ENCODE data around the gene APBB1IP. TPM values are rescaled to one million over a fixed set of nuclear protein-coding genes. Genes with fewer than 3 reads are reported as not detected.
"Not testable (repeated sequence)": the region's sequence is repeated elsewhere in the genome, so short reads cannot be mapped to it uniquely, and the experiment has no call there.

APBB1IP gene
- total RNA-seq, 1 donor from 2014 or later = 3.3 TPM

DNA sequence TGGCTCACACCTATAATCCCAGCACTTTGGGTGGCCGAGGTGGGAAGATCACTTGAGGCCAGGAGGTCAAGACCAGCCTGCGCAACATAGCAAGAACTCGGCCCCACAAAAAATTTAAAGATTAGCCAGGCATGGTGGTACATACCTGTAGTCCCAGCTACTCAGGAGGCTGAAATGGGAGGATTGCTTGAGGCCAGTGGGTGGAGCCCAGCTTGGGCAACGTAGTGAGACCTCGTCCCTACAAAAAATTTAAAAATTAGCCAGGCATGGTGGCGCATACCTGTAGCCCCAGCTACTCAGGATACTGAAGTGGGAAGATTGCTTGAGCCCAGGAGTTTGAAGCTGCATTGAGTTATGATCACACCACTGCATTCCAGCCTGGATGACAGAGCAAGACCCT lies 28.4 kb downstream of the APBB1IP start:
- ATAC-seq (ENCODE audit: poor library complexity); intact Hi-C loops (cut with DNase I): not testable (repeated sequence)

DNA sequence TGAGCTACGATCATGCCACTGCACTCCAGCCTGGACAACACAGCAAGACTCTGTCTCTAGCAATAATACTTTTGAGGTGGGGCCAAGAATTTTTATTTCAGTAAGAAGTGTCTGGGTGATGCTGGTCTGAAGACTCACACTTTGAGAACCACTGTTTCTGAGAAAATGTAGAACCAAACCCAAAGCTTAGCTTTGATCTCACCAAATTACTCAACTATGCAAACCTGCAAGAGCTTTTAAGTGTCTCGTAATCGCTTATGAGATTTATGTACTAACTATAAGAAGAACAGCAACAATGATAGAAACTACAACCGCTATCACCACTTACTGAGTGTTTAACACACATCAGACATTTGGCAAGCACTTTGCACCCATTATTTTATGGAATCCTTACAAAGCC lies 29.5 kb downstream of the APBB1IP start:
- ATAC-seq (ENCODE audit: poor library complexity) (no peak), DNase-seq (no peak)
- intact Hi-C loops (cut with DNase I) = no loop called here

More for the DNA sequence above, 28.4 kb downstream of the APBB1IP start:
- not testable (repeated sequence) for DNase-seq

DNA sequence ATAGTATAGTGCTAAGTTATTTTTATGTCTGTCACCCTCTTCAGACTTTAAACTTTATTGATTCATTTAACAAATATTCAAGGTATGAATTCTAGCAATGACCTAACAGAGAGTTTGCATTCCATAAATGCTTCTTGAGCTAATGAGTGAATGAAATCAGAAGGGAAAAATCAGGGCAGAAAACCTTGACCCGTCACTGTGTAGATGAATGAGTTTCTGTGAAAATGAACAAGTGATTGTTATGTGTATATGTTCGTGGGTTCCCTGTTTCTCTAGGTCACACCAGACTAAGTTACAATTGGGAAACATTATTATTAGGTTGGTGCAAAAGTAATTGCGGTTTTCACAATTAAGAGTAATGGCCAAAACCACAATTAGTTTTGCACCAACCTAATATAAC lies 30.1 kb downstream of the APBB1IP start:
- DNase-seq = no peak
- ATAC-seq (ENCODE audit: poor library complexity) = no peak
- intact Hi-C loops (cut with DNase I) = no loop called here

- intact Hi-C loops (cut with DNase I) = no loop called here
- DNase-seq (no peak), ATAC-seq (ENCODE audit: poor library complexity) (no peak)
Observed at GRCh38 chr10:26468700-26469099, 30.6 kb downstream of the APBB1IP start.

DNA sequence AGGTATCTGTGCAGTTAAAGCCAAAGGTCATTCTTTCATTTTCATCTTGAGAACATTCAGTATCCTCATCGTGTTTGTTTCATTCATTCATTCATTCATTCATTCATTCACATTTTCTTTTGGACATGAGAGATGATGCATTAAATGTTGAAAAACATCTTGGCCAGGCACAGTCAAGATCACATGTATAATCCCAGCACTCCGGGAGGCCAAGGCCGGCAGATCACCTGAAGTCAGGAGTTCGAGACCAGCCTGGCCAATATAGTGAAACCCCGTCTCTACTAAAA lies 34.3 kb downstream of the APBB1IP start:
- no peak for DNase-seq
- intact Hi-C loops (cut with DNase I) = no loop called here
- ATAC-seq (ENCODE audit: poor library complexity) = no peak

DNA sequence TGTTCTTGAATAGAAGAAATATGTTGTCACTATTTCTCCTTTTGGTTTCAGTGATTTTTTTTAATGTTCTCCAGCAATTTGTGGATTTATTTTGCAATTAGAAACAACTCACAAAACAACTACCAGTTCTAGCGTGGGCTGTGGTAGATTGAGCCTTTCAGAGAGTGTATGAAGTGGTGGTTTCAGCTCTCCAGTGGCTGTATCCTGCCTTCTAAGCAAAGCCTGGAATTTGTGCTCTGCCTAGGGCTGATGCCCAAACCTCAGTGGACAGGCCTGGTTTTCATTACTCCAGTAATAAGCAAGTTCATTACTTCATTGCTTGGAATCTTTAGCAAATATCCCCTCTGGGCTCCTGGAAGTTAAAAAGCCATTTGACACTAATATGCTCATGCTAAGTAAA lies 35.9 kb downstream of the APBB1IP start:
- ATAC-seq (ENCODE audit: poor library complexity) (peak; percentile 61), DNase-seq (no peak)
- intact Hi-C loops (cut with DNase I) = no loop called here

DNA sequence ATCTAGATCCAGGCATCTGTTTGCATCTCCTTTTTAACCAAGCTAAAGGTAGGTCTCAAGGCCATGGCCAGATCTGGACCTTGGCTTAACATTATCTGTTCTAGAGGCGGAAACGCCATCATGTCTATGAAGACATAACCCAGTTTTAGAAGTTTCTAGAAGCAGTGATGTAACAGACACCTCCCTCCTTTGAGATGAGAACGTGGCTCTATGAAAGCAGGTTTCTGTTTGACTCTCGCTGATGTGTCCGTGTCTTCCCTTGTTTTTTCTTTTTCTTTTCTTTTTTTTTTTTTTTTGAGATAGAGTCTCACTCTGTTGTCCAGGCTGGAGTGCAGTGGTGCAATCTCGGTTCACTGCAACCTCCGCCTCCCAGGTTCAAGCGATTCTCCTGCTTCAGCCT lies 36.7 kb downstream of the APBB1IP start:
- intact Hi-C loops (cut with DNase I); DNase-seq; ATAC-seq (ENCODE audit: poor library complexity): not testable (repeated sequence)

GRCh38 chr10:26475386-26475785 lies 37.2 kb downstream of the APBB1IP start:
- intact Hi-C loops (cut with DNase I) = no loop called here
- DNase-seq (no peak), ATAC-seq (ENCODE audit: poor library complexity) (no peak)

GRCh38 chr10:26477501-26477900 lies 39.4 kb downstream of the APBB1IP start:
- intact Hi-C loops (cut with DNase I) = no loop called here
- DNase-seq (no peak), ATAC-seq (ENCODE audit: poor library complexity) (no peak)

DNA sequence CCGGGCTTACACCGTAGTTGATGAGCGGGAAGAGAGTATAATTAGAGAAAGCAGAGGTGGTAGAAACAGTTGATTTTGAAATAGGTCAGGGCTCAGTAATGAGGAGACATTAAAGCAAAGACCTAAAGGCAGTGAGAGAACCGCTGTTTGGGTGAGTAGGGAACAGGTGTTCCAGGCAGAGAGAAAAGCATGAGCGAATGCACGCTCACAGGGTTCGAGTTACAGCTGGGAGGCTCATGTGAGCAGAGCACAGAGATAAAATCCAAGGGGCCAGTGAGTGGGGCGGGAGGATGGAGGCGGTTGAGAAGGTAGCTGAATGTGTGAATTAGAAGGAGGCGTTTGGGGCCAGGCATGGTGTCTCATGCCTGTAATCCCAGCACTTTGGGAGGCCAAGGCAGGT lies 39.9 kb downstream of the APBB1IP start:
- no peak for ATAC-seq (ENCODE audit: poor library complexity)
- DNase-seq = no peak
- intact Hi-C loops (cut with DNase I) = no loop called here

GRCh38 chr10:26479766-26480492 lies 41.8 kb downstream of the APBB1IP start:
- ATAC-seq (ENCODE audit: poor library complexity) (no peak), DNase-seq (no peak)
- intact Hi-C loops (cut with DNase I) = no loop called here

- no peak for DNase-seq
- no peak for ATAC-seq (ENCODE audit: poor library complexity)
- intact Hi-C loops (cut with DNase I) = no loop called here
Observed at GRCh38 chr10:26481315-26481692, 43.2 kb downstream of the APBB1IP start.

DNA sequence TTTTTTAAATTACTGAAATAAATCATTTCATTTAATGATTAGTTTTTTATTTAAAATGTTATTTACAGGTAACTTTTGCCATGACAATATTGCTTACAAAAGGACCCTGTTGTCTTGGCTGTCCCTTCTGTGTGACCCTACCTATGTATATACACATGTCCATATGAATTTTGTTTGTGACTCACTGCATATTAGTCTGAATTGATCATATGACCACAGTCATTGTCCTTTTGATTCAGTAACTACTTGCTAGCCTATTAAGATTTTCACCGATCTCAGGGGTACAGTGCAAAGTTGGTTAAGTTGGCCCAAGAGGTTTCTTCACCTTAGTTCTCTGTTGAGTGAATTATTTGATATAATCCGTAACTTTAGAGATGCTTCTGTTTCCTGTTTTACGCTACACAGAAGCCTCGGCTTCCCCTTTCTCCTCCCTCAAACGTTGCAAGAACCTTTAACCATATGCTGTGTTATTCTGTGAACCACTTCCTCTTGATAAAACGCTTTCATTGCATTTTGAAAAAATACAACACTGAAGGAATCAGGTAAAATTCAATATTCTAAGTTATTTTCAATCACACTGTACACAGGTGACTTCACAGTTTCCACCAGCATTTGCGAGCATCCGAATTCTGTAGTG lies 43.9 kb downstream of the APBB1IP start:
- ATAC-seq (ENCODE audit: poor library complexity) = no peak

DNA sequence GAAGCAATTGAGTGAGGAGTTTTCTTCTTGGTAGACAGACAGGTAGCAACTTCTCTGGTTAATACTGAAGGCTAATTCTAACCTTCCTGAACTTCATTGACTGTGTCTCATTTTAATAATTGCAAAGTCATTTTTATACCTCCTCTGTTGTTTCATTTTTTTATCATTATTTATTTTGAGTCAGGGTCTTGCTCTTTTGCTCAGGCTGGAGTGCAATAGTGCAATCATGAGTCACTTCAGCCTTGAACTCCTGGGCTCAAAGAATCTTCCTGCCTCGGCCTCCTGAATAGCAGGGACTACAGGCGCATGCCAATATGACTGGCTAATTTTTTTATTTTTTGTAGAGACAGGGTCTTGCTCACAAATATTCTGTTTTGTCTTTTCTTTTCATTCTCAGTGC lies 45.4 kb downstream of the APBB1IP start:
- DNase-seq = no peak
- ATAC-seq (ENCODE audit: poor library complexity) = no peak
- intact Hi-C loops (cut with DNase I) = no loop called here

More for the DNA sequence above, 43.9 kb downstream of the APBB1IP start:
- intact Hi-C loops (cut with DNase I) = no loop called here
- DNase-seq = no peak

- intact Hi-C loops (cut with DNase I) = no loop called here
- DNase-seq (no peak), ATAC-seq (ENCODE audit: poor library complexity) (peak; percentile 87)
Observed at GRCh38 chr10:26485150-26485941, 47.2 kb downstream of the APBB1IP start.

GRCh38 chr10:26486304-26486703 lies 48.2 kb downstream of the APBB1IP start:
- ATAC-seq (ENCODE audit: poor library complexity) (peak; percentile 73), DNase-seq (no peak)
- intact Hi-C loops (cut with DNase I) = no loop called here

GRCh38 chr10:26486990-26487850 lies 49.1 kb downstream of the APBB1IP start:
- DNase-seq = no peak
- intact Hi-C loops (cut with DNase I) = no loop called here
- peak; percentile 78 for ATAC-seq (ENCODE audit: poor library complexity)

GRCh38 chr10:26488344-26488743 lies 50.2 kb downstream of the APBB1IP start:
- DNase-seq (no peak), ATAC-seq (ENCODE audit: poor library complexity) (no peak)
- intact Hi-C loops (cut with DNase I) = no loop called here

DNA sequence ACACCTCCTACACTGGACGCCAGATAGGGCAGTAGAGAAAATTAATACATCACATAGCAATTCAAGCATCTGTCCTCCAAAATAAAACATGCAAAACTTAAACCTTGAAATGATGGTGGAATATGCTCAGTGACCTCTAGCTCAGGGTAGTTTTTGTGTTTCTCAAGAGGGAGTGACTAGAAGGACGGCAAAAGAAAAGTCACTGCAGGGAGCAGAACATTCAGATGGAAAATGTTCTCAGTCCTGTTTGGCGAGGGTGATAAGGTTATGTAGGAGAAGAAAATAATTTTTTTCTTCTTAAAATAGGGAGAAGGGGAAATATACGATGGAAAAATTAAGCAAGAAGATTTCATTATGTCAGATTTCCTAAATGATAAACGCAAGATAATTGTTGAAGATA lies 50.9 kb downstream of the APBB1IP start:
- ATAC-seq (ENCODE audit: poor library complexity) = no peak
- no peak for DNase-seq
- intact Hi-C loops (cut with DNase I) = no loop called here

Measured in Right ventricle myocardium superior (tissue), 1 donor.